Breast epithelium (tissue), 3 donors: Measurements from ENCODE around the gene ANKMY1.

Experiments
- POLR2A ChIP-seq: fragments of 450-650 bp; IDR thresholded peaks from one replicate; pipeline ENCODE4 v1.6.1; 2016; ENCODE audit warnings: antibody characterized with exemption, mild to moderate bottlenecking, moderate library complexity
- POLR2AphosphoS5 ChIP-seq, 3 donors: sonication (generic); formaldehyde crosslinking; IDR thresholded peaks; one replicate each; pipeline ENCODE4 v1.6.1; 2017; ENCODE audit warnings: antibody characterized with exemption in 3 of 3
- TF ChIP-seq, protein P1 (sequence below), 3 donors: fragments of 450-650 bp; IDR thresholded peaks; one replicate each; pipeline ENCODE4 v1.5.1; 2016 to 2017; ENCODE audit warnings: antibody characterized with exemption in 3 of 3, mild to moderate bottlenecking in 3 of 3, moderate library complexity in 3 of 3

DNA sequence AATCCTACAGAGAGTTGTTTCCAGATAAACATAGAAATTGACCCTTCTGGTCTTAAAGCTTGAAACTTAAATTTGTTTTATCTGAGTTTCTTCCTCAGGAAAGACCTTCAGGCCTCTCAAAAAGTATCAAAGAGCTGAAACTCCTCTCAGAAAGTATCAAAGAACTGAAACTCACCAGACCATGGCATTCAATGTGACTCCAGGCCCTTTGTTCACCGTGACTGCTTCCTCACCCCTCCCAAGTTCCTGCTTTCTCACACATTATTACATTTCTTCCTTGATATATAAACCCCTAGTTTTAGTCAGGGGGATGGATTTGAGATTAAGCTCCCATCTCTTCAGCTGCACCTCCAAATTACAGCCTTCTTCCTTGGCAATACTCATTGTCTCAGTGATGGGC lies 6.0 kb downstream of the ANKMY1 start:
- no peak for TF ChIP-seq POLR2A
- no peak for TF ChIP-seq POLR2AphosphoS5 (IDR thresholded peaks at IDR 0.05)
- TF ChIP-seq, protein P1, sequence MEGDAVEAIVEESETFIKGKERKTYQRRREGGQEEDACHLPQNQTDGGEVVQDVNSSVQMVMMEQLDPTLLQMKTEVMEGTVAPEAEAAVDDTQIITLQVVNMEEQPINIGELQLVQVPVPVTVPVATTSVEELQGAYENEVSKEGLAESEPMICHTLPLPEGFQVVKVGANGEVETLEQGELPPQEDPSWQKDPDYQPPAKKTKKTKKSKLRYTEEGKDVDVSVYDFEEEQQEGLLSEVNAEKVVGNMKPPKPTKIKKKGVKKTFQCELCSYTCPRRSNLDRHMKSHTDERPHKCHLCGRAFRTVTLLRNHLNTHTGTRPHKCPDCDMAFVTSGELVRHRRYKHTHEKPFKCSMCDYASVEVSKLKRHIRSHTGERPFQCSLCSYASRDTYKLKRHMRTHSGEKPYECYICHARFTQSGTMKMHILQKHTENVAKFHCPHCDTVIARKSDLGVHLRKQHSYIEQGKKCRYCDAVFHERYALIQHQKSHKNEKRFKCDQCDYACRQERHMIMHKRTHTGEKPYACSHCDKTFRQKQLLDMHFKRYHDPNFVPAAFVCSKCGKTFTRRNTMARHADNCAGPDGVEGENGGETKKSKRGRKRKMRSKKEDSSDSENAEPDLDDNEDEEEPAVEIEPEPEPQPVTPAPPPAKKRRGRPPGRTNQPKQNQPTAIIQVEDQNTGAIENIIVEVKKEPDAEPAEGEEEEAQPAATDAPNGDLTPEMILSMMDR (IDR thresholded peaks at IDR 0.05) = no peak
